ENCODE data around the gene CACNB4. TPM values are rescaled to one million over a fixed set of nuclear protein-coding genes. Genes with fewer than 3 reads are reported as not detected.

The CACNB4 gene
- total and polyA plus RNA-seq, 9 of the 15 experiments (the other 6 are each of a cell fraction or from before 2014, with no cell fraction given), result 0.01 to 0.20 (median 0.04) TPM; not detected in 1

- no peaks in the 10 kb centered on the region for H3K79me2 ChIP-seq (ENCODE audit: control insufficient read depth, insufficient read depth, low read length)
- no peak overlapping the region for H3K4me3 ChIP-seq
- no peaks in the 10 kb centered on the region; a peak in 1 of 5 replicates for H3K4me1 ChIP-seq (replicated peaks in 1 of 2; ENCODE audit: control insufficient read depth in 2 of 2, insufficient read depth in 2 of 2, low read length in 2 of 2)
- ChIA-PET CTCF (ENCODE audit: low intra/inter-chr PET ratio) (no interaction called here), POLR2A (no interaction called here)
- H3K9ac ChIP-seq (ENCODE audit: insufficient read depth in 1 of 2, low read depth in 2 of 2, low read length in 2 of 2), result no peak overlapping the region
- no TSS peak for BruUV-seq (replicated peaks)
- no peaks in the 10 kb centered on the region for H3K9me1 ChIP-seq (ENCODE audit: control insufficient read depth, insufficient read depth, low read length)
- intact Hi-C loops (cut with micrococcal nuclease), result loop anchor here (10.0 kb wide), 2 partner anchors 296 to 706 kb away; partner anchors contain the start of gene FMNL2
- no peak for TF ChIP-seq IRF9 (tag; IDR thresholded peaks at IDR 0.05)
- TF ChIP-seq MYNN (IDR thresholded peaks at IDR 0.05), result no peak
- TF ChIP-seq MYNN (CRISPR knock-in tag; IDR thresholded peaks at IDR 0.05), result no peak
- TF ChIP-seq ZFP36 (IDR thresholded peaks at IDR 0.05; ENCODE audit: low read depth, low read length, partially characterized antibody), result no peak
- TF ChIP-seq ZNF282 (CRISPR knock-in tag; IDR thresholded peaks at IDR 0.05), result no peak
- TF ChIP-seq FOXK2 (conservative IDR thresholded peaks at IDR 0.05 in 1 of 2, IDR thresholded peaks at IDR 0.05 in 1 of 2; ENCODE audit: low read depth in 2 of 2), result no peak
- TF ChIP-seq, protein P1, sequence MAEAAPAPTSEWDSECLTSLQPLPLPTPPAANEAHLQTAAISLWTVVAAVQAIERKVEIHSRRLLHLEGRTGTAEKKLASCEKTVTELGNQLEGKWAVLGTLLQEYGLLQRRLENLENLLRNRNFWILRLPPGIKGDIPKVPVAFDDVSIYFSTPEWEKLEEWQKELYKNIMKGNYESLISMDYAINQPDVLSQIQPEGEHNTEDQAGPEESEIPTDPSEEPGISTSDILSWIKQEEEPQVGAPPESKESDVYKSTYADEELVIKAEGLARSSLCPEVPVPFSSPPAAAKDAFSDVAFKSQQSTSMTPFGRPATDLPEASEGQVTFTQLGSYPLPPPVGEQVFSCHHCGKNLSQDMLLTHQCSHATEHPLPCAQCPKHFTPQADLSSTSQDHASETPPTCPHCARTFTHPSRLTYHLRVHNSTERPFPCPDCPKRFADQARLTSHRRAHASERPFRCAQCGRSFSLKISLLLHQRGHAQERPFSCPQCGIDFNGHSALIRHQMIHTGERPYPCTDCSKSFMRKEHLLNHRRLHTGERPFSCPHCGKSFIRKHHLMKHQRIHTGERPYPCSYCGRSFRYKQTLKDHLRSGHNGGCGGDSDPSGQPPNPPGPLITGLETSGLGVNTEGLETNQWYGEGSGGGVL (CRISPR knock-in tag; IDR thresholded peaks at IDR 0.05), result no peak
- no peak for TF ChIP-seq ZZZ3 (IDR thresholded peaks at IDR 0.05)
- no peak for TF ChIP-seq DPF2 (IDR thresholded peaks at IDR 0.05)
- no peak for TF ChIP-seq FOXJ3 (CRISPR knock-in tag; IDR thresholded peaks at IDR 0.05)
- FAIRE-seq (no peak), ATAC-seq (no peak), DNase-seq (ENCODE audit: extremely low read depth in 1 of 4, low spot score in 3 of 4) (no peak)
- no peaks in the 10 kb centered on the region for H3K9me3 ChIP-seq (replicated peaks; ENCODE audit: control insufficient read depth, insufficient read depth, low read depth, low read length)
- no peak overlapping the region for H3K4me2 ChIP-seq (ENCODE audit: insufficient read depth, low read length)
- H3K36me3 ChIP-seq (ENCODE audit: control insufficient read depth, insufficient read depth, low read length), result no peaks in the 10 kb centered on the region
- in situ Hi-C loops (cut with MboI), result no loop called here
- WGBS (ENCODE audit: insufficient coverage, low coverage, missing lambda C conversion rate), result 3% methylated on average over 5 of the region's 5 CpGs
- no peak overlapping the region for H3K27ac ChIP-seq (ENCODE audit: extremely low read depth, low read depth, low read length)
- H3K27me3 ChIP-seq (ENCODE audit: control insufficient read depth in 2 of 2, insufficient read depth in 2 of 2, low read length in 2 of 2), result peaks cover 12 to 34% of the 10 kb centered on the region in 2 experiments; a peak in 3 of 5 replicates
- no peaks in the 10 kb centered on the region for H4K20me1 ChIP-seq (replicated peaks; ENCODE audit: control insufficient read depth, insufficient read depth, low read length)
- H2AFZ ChIP-seq (ENCODE audit: low read depth, low read length), result no peak overlapping the region
Observed at GRCh38 chr2:152038441-152038958, 60.3 kb downstream of the CACNB4 start.

All from K562 (cell line).